Liver (tissue), 9 donors: ENCODE results near the gene PAN2. TPM values are rescaled to one million over a fixed set of nuclear protein-coding genes. Genes with fewer than 3 reads are reported as not detected.

Experiments
- DNase-seq: peaks from one replicate; pipeline ENCODE4 v3.0.0-alpha.2; 2017; ENCODE audit warnings: low spot score
- H3K27ac ChIP-seq, 2 donors: one replicate each; pipeline ENCODE4 v1.7.0; 2013; ENCODE audit warnings: inconsistent platforms in 2 of 2, low read length in 2 of 2, control low read depth in 1 of 2, low read depth in 1 of 2, mild to moderate bottlenecking in 1 of 2
- H3K27me3 ChIP-seq, 4 donors: one replicate each; pipeline versions ENCODE4 v1.6.1 to v1.7.0; 2013; ENCODE audit warnings: low read length in 3 of 4, inconsistent platforms in 1 of 4, mild to moderate bottlenecking in 1 of 4, moderate library complexity in 1 of 4; ENCODE audit not compliant: control insufficient read depth in 4 of 4, insufficient read depth in 4 of 4
- H3K36me3 ChIP-seq, 4 donors: one replicate each; pipeline versions ENCODE4 v1.6.1 to v1.7.0; 2013; ENCODE audit warnings: low read length in 3 of 4, mild to moderate bottlenecking in 3 of 4, low read depth in 1 of 4, moderate library complexity in 1 of 4; ENCODE audit not compliant: control insufficient read depth in 4 of 4, insufficient read depth in 3 of 4
- H3K4me1 ChIP-seq, 4 donors: one replicate each; pipeline versions ENCODE4 v1.6.1 to v1.7.0; 2013; ENCODE audit warnings: low read length in 3 of 4, mild to moderate bottlenecking in 3 of 4, moderate library complexity in 1 of 4; ENCODE audit not compliant: control insufficient read depth in 4 of 4, insufficient read depth in 4 of 4
- H3K4me3 ChIP-seq, 3 donors: one replicate each; pipeline versions ENCODE4 v1.6.1 to v1.7.0; 2013; ENCODE audit warnings: low read length in 3 of 3, control low read depth in 1 of 3, low read depth in 1 of 3, mild to moderate bottlenecking in 1 of 3
- H3K9ac ChIP-seq, 2 donors: one replicate each; pipeline ENCODE4 v1.7.0; 2013; ENCODE audit warnings: low read length in 2 of 2, mild to moderate bottlenecking in 2 of 2, moderate library complexity in 2 of 2, control low read depth in 1 of 2, low read depth in 1 of 2
- H3K9me3 ChIP-seq, 4 donors: one replicate each; pipeline versions ENCODE4 v1.6.1 to v1.7.0; 2013; ENCODE audit warnings: low read length in 3 of 4; ENCODE audit not compliant: control insufficient read depth in 4 of 4
- EGR1 ChIP-seq, 2 donors: IDR thresholded peaks; 2 replicates each; pipeline ENCODE4 v1.6.1; 2016 to 2018; ENCODE audit warnings: antibody characterized with exemption in 2 of 2, low read depth in 2 of 2
- GABPA ChIP-seq, 2 donors: IDR thresholded peaks in 1 of 2; conservative IDR thresholded peaks in 1 of 2; 2 replicates each; pipeline ENCODE4 v1.6.1; 2016; ENCODE audit warnings: antibody characterized with exemption in 2 of 2, mild to moderate bottlenecking in 1 of 2, moderate library complexity in 1 of 2
- HNF4A ChIP-seq, 2 donors: conservative IDR thresholded peaks; 2 replicates each; pipeline ENCODE4 v1.6.1; 2016; ENCODE audit warnings: antibody characterized with exemption in 2 of 2, mild to moderate bottlenecking in 2 of 2
- NR2F2 ChIP-seq: IDR thresholded peaks from 2 replicates; pipeline ENCODE4 v1.6.1; 2016; ENCODE audit warnings: antibody characterized with exemption
- RAD21 ChIP-seq, 2 donors: IDR thresholded peaks; 2 replicates each; pipeline ENCODE4 v1.6.1; 2016; ENCODE audit warnings: antibody characterized with exemption in 2 of 2, mild to moderate bottlenecking in 2 of 2
- RXRA ChIP-seq, 2 donors: IDR thresholded peaks; 2 replicates each; pipeline ENCODE4 v1.6.1; 2017 to 2018; ENCODE audit warnings: antibody characterized with exemption in 2 of 2, mild to moderate bottlenecking in 1 of 2
- SP1 ChIP-seq: IDR thresholded peaks from 2 replicates; pipeline ENCODE4 v1.6.1; 2018; ENCODE audit warnings: antibody characterized with exemption, mild to moderate bottlenecking
- YY1 ChIP-seq: IDR thresholded peaks from 2 replicates; pipeline ENCODE4 v1.6.1; 2016; ENCODE audit warnings: antibody characterized with exemption, mild to moderate bottlenecking
- WGBS: extraction: QIAGEN DNeasy Blood & Tissue Kit; methylation state at CpG from one replicate; pipeline ENCODE4 v1.1.7; 2013; 5-methylcytosine and 5-hydroxymethylcytosine counted together
- polyA plus RNA-seq, 2 donors: library from polyadenylated mRNA; stranded (reverse) in 1 of 2; unstranded in 1 of 2; fragments of 200-250 nt in 1 of 2; fragments of >200 nt in 1 of 2; fragmentation: Nextera tagmentation in 1 of 2; extraction: Ambion mirVana in 1 of 2; gene quantifications; one replicate each; pipeline versions ENCODE4 v1.2.1 to v1.2.3, GENCODE V29; 2013 to 2015
- total RNA-seq, 2 donors: library from RNA; depleted of rRNA; stranded (reverse); fragments of >200 nt; gene quantifications; one replicate each; pipeline ENCODE4 v1.2.3, GENCODE V29; 2014
- TF ChIP-seq, protein P1 (sequence below): IDR thresholded peaks from 2 replicates; pipeline ENCODE4 v1.6.1; 2016; ENCODE audit warnings: antibody characterized with exemption
- TF ChIP-seq, protein P2 (sequence below): IDR thresholded peaks from 2 replicates; pipeline ENCODE4 v1.6.1; 2016; ENCODE audit warnings: antibody characterized with exemption, mild to moderate bottlenecking
- TF ChIP-seq, protein P3 (sequence below): fragments of 150-350 bp; IDR thresholded peaks from 2 replicates; pipeline ENCODE4 v1.5.1; 2017; ENCODE audit warnings: improper control_type of control experiment, low read depth, low read length; ENCODE audit not compliant: missing input control
- donor health status: healthy.
- donor health status: healthy.
- donor health status: healthy.
- donor health status: healthy.
- donor health status: healthy.

Gene PAN2
- total and polyA plus RNA-seq, 4 donors: 20.5 to 92.4 (median 27.7) TPM

GRCh38 chr12:56359851-56360767, 26.3 kb upstream of the PAN2 start, which contains the start of gene STAT2 (continued):
- TF ChIP-seq, protein P1, sequence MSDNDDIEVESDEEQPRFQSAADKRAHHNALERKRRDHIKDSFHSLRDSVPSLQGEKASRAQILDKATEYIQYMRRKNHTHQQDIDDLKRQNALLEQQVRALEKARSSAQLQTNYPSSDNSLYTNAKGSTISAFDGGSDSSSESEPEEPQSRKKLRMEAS: peak; percentile 96
- TF ChIP-seq RAD21 (IDR thresholded peaks at IDR 0.05) (peak; percentile 40 to 64), SP1 (peak; percentile 96)
- TF ChIP-seq, protein P2, sequence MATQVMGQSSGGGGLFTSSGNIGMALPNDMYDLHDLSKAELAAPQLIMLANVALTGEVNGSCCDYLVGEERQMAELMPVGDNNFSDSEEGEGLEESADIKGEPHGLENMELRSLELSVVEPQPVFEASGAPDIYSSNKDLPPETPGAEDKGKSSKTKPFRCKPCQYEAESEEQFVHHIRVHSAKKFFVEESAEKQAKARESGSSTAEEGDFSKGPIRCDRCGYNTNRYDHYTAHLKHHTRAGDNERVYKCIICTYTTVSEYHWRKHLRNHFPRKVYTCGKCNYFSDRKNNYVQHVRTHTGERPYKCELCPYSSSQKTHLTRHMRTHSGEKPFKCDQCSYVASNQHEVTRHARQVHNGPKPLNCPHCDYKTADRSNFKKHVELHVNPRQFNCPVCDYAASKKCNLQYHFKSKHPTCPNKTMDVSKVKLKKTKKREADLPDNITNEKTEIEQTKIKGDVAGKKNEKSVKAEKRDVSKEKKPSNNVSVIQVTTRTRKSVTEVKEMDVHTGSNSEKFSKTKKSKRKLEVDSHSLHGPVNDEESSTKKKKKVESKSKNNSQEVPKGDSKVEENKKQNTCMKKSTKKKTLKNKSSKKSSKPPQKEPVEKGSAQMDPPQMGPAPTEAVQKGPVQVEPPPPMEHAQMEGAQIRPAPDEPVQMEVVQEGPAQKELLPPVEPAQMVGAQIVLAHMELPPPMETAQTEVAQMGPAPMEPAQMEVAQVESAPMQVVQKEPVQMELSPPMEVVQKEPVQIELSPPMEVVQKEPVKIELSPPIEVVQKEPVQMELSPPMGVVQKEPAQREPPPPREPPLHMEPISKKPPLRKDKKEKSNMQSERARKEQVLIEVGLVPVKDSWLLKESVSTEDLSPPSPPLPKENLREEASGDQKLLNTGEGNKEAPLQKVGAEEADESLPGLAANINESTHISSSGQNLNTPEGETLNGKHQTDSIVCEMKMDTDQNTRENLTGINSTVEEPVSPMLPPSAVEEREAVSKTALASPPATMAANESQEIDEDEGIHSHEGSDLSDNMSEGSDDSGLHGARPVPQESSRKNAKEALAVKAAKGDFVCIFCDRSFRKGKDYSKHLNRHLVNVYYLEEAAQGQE: peak; percentile 90

- peak overlapping the region; percentile 38 to 63 for H3K27ac ChIP-seq
- no peaks in the 10 kb centered on the region for H3K9me3 ChIP-seq
- peaks cover 8 to 27% (median 24%) of the 10 kb centered on the region in 4 donors for H3K4me1 ChIP-seq
- H3K9ac ChIP-seq: peak overlapping the region; percentile 82 to 93
- H3K4me3 ChIP-seq: peak overlapping the region; percentile 79 to 96 (median 89)
- 4% methylated on average over 1 of the region's 1 CpG for WGBS
- no peak for TF ChIP-seq YY1
- TF ChIP-seq GABPA (IDR thresholded peaks at IDR 0.05 in 1 of 2, conservative IDR thresholded peaks at IDR 0.05 in 1 of 2): no peak
- no peak for TF ChIP-seq HNF4A (conservative IDR thresholded peaks at IDR 0.05)
- peak in 1 of 2 donors; percentile 10 for TF ChIP-seq RAD21 (IDR thresholded peaks at IDR 0.05)
- TF ChIP-seq, protein P1: no peak
- TF ChIP-seq, protein P3, sequence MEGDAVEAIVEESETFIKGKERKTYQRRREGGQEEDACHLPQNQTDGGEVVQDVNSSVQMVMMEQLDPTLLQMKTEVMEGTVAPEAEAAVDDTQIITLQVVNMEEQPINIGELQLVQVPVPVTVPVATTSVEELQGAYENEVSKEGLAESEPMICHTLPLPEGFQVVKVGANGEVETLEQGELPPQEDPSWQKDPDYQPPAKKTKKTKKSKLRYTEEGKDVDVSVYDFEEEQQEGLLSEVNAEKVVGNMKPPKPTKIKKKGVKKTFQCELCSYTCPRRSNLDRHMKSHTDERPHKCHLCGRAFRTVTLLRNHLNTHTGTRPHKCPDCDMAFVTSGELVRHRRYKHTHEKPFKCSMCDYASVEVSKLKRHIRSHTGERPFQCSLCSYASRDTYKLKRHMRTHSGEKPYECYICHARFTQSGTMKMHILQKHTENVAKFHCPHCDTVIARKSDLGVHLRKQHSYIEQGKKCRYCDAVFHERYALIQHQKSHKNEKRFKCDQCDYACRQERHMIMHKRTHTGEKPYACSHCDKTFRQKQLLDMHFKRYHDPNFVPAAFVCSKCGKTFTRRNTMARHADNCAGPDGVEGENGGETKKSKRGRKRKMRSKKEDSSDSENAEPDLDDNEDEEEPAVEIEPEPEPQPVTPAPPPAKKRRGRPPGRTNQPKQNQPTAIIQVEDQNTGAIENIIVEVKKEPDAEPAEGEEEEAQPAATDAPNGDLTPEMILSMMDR: no peak
- no peak for TF ChIP-seq NR2F2
- no peak for TF ChIP-seq EGR1 (IDR thresholded peaks at IDR 0.05; ENCODE audit: low read depth in 2 of 2)
- TF ChIP-seq, protein P2: peak; percentile 16
- no peak for TF ChIP-seq SP1
- no peak for TF ChIP-seq RXRA (IDR thresholded peaks at IDR 0.05)
- H3K27me3 ChIP-seq: no peaks in the 10 kb centered on the region
- no peak for DNase-seq
- peaks cover 11 to 25% (median 23%) of the 10 kb centered on the region in 4 donors for H3K36me3 ChIP-seq
Observed at GRCh38 chr12:56358836-56359532, 25.2 kb upstream of the PAN2 start.
